Measurements from ENCODE around the gene SERINC5.
"Not testable (repeated sequence)": the region's sequence is repeated elsewhere in the genome, so short reads cannot be mapped to it uniquely, and the experiment has no call there.

SERINC5 gene

GRCh38 chr5:80225189-80225933 is 30.5 kb downstream of the SERINC5 start:
- no peak for DNase-seq

- DNase-seq = no peak
Observed at GRCh38 chr5:80223561-80223960, 32.3 kb downstream of the SERINC5 start.

- DNase-seq = no peak
Observed at GRCh38 chr5:80220245-80220897, 35.5 kb downstream of the SERINC5 start.

GRCh38 chr5:80219391-80219790 is 36.5 kb downstream of the SERINC5 start:
- no peak for DNase-seq

- no peak for DNase-seq
Observed at GRCh38 chr5:80217667-80218066, 38.2 kb downstream of the SERINC5 start.

GRCh38 chr5:80216753-80217596 is 38.9 kb downstream of the SERINC5 start:
- peak; percentile 52 for DNase-seq

GRCh38 chr5:80216096-80216495 is 39.8 kb downstream of the SERINC5 start:
- no peak for DNase-seq

GRCh38 chr5:80215523-80215922 is 40.3 kb downstream of the SERINC5 start:
- DNase-seq = no peak

- no peak for DNase-seq
Observed at GRCh38 chr5:80213466-80213865, 42.4 kb downstream of the SERINC5 start.

GRCh38 chr5:80212171-80212667 is 43.6 kb downstream of the SERINC5 start:
- DNase-seq = no peak

- no peak for DNase-seq
Observed at GRCh38 chr5:80211327-80211726, 44.5 kb downstream of the SERINC5 start.

GRCh38 chr5:80210014-80210413 is 45.8 kb downstream of the SERINC5 start:
- DNase-seq = no peak

- no peak for DNase-seq
Observed at GRCh38 chr5:80208381-80208780, 47.5 kb downstream of the SERINC5 start.

GRCh38 chr5:80207832-80208231 is 48.0 kb downstream of the SERINC5 start:
- no peak for DNase-seq

- DNase-seq = no peak
Observed at GRCh38 chr5:80206282-80206681, 49.6 kb downstream of the SERINC5 start.

- no peak for DNase-seq
Observed at GRCh38 chr5:80205846-80206245, 50.0 kb downstream of the SERINC5 start.

- DNase-seq = no peak
Observed at GRCh38 chr5:80204808-80205614, 50.8 kb downstream of the SERINC5 start.

GRCh38 chr5:80201763-80202162 is 54.1 kb downstream of the SERINC5 start:
- DNase-seq = not testable (repeated sequence)

- DNase-seq = no peak
Observed at GRCh38 chr5:80198920-80199319, 56.9 kb downstream of the SERINC5 start.

- no peak for DNase-seq
Observed at GRCh38 chr5:80198399-80198798, 57.4 kb downstream of the SERINC5 start.

GRCh38 chr5:80195837-80196400 is 59.9 kb downstream of the SERINC5 start:
- DNase-seq = no peak

GRCh38 chr5:80194468-80194867 is 61.4 kb downstream of the SERINC5 start:
- DNase-seq = no peak
